NCI-H69 (cell line): ENCODE measurements around the gene FBLIM1.

Source experiments
- DNase-seq: peaks from one replicate; lab custom pipeline; 2025; lab: John Stamatoyannopoulos, UW

The FBLIM1 gene

DNA sequence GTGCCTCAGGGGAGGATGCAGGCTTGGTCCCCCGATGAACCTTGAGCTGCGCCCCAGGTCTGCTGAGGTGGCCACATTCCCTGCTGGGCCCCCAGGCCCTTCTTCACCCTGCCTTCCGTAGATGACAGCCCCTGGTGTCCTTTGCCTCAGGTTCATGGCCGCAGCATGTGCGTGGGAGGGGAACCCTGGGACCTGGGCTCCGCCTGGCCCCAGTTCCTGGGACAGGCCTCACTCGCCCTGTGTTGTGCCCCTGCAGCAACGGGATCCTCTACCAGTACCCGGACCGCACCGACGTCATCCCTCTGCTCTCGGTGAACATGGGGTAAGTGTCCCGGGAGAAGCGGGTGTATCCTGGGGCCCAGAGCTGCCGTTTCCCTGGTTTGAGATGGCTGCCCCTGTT is 27.7 kb upstream of the FBLIM1 start:
- no peak for DNase-seq

DNA sequence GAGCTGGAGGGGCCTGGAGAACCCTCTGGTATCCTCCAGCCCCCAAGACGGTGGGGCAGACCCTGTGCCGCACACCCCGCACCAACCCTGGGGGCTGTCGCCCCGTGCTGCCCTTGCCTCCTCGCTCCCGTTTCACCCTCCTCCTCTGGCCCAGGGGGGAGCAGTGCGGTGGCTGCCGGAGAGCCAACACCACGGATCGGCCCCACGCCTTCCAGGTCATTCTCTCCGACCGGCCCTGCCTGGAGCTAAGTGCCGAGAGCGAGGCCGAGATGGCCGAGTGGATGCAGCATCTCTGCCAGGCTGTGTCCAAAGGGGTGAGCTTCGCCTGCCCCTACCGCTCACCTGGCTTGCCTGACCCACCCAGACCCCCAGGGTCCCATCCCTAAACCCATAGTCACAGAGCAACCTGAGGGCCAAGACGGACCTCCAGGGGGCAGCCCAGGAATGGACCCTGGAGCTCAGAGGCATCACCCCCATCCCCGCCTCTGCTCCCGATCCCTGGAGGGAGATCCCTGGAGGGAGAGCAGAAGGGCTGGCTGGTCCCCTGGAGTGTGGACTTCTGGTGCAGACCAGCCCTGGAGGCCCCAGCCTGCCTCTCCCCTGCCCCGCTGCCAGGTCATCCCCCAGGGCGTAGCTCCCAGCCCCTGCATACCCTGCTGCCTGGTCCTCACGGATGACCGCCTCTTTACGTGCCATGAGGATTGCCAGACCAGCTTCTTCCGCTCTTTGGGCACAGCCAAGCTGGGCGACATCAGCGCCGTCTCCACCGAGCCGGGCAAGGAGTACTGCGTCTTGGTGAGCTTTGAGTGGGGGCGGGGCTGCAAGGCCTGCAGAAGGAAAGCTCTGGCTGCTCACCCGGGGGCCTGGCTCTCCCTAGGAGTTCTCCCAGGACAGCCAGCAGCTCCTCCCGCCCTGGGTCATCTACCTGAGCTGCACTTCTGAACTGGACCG is 26.6 kb upstream of the FBLIM1 start:
- no peak for DNase-seq

DNA sequence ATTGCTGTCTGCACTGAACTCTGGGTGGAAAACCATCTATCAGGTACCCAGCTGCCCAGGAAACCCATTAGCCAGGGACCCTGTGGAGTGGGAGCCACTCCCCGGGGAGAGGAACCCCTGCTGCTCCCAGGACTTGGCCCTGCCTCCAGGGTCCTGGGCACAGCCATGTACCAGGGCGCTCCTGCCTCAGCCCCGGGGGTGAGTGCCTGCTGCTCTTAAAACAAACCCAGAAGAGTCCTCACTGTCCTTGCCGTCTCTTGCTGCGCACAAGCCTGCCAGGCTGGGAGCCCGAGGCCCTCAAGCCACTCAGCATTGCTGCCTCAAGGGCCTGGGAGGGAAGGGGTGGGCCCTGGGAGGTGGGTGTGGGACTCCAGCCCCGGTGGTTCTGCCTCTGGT is 25.9 kb upstream of the FBLIM1 start:
- DNase-seq: peak; percentile 34

DNA sequence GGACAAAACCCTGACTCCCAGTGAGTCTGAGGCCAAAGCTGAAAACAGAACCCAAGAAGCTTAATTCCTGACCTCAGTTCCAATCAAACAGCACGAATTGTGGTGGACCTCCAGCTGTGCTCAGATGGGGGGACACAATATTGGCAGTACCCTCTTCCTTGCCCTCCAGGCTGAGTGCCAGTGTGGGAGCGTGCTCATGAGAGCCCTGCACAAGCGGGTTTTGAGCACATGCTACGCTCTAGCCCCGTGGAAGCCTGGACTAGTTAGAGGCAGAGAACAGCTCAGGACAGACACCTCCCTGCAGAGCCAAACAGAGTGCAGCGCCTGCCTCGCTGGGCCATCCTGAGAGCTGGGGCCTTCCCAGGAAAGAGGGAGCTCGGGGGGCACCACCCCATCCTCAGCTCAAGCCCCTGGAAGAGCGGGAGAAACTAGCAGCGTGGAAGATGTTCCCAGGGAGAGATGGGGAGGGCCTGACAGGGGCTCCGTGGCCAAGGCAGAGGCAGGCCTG is 25.3 kb upstream of the FBLIM1 start:
- DNase-seq: no peak

DNA sequence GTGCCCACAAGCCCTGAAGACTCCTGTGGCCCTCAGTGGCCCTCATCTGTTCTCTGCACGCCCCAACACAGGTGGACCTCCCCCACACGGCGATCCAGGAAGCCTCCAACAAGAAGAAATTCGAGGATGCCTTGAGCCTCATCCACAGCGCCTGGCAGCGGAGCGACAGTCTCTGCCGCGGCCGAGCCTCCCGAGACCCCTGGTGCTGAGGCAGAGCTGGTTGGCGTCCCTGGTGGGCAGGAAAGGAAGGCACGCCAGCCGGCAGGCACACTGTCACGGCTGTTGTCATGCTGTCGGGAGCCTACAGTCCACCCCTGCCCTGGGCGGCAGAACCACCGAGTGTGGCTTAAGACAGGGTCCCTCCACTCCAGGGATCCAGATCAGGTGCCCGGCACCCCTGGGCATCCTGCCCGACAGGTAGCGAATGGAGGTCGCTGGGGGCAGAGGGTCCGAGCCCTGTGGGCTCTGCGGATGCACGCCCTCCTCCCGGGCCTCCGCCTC is 24.8 kb upstream of the FBLIM1 start:
- DNase-seq: no peak

DNA sequence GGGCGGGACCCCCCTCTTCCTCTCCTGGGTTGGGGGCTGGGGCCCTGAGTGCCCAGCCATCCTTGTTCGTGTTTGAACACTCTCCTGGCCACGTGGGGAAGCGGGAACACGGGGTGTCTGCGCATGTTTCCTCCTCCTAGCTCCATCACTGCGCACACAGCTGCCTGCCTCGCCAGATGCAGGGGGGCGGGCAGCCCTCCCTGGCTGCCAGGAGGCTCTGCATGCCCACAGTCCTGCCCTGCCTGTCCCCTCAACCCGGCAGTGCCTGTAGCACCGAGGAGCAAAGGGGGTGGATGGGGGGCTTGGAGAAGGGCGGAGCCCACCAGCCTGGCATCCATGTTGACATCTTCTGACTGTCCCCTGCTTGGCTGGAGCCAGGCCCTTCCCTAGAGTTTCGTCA is 24.3 kb upstream of the FBLIM1 start:
- DNase-seq: no peak

DNA sequence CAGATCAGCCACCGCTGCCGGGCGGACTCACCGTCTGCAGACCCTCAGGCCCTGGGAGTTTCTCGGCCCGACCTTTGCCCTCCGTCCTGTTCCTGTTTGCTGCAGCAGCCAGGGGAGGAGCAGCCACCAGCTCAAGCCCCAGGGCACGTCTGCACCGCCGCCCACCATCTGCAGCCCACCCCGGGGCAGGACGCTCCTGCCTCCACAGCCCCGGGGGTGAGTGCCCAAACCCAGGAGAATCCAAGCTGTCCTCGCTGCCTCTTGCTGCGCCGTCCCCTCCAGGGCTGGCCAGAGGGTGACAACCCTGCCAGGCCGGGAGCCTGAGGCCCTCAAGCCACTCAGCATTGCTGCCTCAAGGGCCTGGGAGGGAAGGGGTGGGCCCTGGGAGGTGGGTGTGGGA is 23.7 kb upstream of the FBLIM1 start:
- DNase-seq: no peak

DNA sequence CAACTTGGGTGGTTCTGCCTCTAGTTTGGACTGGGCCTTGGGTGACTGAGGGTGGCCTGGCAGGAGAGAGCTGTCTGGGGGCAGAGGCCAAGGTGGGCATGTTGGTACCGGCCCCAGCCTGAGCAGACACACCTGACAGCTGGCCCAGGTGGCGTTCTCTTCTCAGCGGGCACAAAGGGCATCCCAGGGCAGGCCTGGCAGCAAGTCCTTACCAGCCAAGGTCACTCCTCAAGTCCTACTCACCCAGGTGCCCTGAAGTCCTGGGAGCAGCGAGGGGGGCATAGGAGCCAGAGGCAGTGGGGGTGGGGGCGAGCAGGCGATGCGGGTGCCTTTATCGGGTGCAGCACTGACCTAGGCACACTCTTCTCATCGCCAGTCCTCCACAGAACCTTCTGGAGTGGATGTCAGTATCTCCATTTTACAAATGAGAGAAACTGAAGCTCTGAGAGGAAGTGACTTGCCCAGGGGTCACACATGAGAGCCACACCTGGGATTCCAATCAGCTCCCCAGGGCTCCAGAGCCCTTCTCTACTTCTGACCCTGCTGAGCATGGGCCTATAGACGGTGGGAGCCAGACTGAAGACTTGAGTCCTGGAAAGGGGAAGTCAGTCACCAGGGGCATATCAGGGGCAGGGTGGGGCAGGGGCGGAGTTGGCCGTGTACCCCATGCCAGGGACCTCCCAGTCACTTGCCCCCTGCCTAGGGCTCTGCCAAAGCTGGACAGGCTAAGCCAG is 23.1 kb upstream of the FBLIM1 start:
- DNase-seq: no peak

DNA sequence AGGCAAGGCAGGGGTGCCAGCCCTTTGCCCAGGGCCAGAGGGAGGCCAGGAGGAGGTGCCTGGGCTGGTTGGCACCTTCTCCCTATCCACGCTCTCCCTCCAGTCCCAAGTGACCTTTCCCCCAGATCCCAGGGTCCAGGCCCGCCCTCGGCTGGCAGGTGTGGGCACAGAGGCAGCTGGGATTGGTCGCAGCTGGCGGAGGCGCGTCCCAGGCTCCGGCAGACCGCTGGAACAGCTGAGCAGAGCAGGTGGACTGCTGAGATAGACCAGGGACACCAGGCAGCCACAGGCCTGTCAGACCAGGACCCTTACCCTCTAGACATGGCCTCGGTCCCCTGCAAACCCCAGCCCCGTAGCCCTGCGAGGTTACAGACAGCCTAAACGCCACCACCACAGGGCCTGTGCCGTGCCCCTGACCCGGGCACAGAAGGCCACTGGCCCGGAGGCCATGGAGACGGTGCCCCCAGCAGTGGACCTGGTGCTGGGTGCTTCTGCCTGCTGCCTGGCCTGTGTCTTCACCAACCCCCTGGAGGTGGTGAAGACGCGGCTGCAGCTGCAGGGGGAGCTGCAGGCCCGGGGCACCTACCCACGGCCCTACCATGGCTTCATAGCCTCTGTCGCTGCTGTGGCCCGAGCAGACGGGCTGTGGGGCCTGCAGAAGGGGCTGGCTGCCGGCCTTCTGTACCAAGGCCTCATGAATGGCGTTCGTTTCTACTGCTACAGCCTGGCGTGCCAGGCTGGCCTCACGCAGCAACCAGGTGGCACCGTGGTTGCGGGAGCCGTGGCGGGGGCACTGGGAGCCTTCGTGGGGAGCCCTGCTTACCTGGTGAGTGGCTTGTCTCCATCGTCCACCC is 22.3 kb upstream of the FBLIM1 start, which contains the start of gene SLC25A34:
SLC25A34 (plus strand) TSS at position 221 of the 854 bp plus-strand sequence; CDS start at position 449, 228 bp downstream.
- DNase-seq: peak; percentile 17

DNA sequence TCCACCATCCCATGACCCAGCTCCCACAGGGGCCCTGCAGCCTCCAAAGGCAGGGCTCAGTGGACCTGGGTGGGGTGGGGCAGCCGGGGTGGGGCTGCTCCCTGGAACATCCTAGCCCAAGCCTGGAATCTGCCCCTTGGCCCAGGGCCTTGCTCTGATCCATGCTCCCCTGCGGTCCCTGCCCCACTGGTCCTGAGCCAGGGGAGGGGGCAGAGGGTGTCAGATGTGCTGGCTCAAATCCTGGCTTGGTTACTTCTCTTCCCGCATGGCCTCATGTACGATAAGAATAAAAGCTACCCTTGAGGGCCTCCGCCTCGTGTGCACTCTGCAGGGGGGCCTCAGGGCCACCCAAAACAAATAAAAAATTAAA is 21.7 kb upstream of the FBLIM1 start:
- no peak for DNase-seq

DNA sequence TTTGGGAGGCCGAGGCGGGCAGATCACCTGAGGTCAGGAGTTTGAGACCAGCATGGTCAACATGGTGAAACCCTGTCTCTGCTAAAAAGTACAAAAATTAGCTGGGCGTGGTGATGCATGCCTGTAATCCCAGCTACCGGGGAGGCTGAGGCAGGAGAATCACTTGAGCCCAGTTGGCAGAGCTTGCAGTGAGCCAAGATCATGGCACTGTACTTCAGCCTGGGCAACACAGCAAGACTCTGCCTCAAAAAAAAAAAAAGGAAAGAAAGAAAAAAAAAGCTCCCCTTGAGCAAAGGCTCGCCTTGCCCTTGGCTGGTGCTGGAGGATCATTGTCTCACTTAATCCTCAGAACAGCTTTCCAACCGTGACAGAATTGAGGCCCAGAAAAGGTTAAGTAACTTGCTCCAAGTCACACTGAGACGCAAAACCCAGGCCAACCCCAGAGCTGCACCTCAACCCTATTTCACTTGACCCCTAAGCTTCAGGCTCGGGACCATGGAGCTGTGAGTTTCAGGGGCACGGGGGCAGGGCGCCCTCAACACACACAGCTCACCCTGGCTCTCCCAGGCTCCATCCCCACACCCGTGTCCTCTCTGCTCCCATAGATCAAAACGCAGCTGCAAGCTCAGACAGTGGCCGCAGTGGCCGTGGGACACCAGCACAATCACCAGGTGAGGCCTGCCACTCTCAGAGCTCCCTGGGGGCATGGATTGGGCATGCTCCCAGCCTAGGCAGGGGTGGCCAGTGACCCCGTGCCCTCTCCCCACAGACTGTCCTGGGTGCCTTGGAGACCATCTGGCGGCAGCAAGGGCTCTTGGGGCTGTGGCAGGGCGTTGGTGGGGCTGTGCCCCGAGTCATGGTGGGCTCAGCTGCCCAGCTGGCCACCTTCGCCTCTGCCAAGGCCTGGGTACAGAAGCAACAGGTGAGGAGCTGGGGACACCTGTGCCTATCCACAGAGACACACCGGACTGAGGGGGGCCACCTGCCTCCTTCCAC is 21.0 kb upstream of the FBLIM1 start:
- no peak for DNase-seq

DNA sequence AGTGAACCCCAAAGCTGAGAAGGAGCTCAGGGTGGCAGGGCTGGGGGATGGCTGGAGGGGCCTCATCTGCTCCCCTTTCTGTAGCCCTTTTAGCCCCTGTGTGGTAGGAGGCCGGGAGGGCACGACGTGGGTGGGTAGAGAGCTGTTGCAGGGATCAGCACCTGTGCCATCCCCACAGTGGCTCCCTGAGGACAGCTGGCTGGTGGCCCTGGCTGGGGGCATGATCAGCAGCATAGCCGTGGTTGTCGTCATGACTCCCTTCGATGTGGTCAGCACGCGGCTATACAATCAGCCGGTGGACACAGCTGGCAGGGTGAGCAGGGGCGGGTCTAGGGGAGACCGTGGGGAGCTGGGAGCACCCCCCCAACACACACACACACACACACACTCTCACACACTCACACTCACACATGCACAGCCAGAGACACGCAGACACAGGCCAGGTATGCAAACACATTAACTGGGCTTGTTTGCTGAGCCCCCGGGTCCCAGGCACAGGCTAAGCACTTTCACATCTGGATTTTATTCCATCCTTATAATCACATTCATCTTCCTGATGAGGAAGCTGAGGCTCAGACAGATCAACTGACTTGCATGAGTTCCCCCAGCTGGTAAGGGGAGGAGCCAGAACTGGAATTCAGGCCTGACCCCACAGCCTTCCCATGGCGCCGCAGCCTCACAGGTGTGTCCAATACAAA is 20.0 kb upstream of the FBLIM1 start:
- peak; percentile 52 for DNase-seq

DNA sequence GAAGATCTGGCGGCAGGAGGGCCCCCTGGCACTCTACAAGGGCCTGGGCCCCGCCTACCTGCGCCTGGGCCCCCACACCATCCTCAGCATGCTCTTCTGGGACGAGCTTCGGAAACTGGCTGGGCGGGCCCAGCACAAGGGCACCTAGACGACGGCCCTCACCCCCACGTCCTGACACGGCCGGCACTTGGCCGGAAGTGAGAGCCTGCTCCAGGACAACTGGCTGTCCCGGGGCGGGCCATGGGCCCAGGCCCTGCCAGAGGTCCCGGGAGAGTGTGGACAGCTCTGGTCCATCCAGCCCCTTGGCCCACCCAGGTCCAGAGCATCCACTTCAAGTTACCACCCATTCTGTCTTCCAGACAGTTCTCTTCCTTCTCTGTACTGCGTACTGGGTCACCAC is 19.3 kb upstream of the FBLIM1 start:
- DNase-seq: no peak

DNA sequence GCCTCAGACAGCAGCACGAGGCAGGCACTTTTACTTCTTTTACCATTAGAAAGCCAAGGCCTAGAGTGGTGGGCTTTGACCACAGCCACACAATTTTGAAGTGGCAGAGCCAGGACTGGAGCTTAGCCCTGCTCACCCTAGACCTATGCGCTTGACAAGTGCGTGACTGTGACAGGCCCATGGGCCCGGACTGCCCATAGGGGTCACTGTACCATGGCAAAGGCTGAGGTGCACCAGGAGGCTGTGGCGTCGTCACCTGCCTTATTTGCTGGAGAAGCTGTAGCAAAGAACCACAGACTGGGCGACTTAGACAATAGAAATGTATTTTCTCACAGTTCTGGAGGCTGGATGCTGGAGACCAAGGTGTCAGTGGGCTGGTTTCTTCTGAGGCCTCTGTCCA is 18.9 kb upstream of the FBLIM1 start:
- no peak for DNase-seq

DNA sequence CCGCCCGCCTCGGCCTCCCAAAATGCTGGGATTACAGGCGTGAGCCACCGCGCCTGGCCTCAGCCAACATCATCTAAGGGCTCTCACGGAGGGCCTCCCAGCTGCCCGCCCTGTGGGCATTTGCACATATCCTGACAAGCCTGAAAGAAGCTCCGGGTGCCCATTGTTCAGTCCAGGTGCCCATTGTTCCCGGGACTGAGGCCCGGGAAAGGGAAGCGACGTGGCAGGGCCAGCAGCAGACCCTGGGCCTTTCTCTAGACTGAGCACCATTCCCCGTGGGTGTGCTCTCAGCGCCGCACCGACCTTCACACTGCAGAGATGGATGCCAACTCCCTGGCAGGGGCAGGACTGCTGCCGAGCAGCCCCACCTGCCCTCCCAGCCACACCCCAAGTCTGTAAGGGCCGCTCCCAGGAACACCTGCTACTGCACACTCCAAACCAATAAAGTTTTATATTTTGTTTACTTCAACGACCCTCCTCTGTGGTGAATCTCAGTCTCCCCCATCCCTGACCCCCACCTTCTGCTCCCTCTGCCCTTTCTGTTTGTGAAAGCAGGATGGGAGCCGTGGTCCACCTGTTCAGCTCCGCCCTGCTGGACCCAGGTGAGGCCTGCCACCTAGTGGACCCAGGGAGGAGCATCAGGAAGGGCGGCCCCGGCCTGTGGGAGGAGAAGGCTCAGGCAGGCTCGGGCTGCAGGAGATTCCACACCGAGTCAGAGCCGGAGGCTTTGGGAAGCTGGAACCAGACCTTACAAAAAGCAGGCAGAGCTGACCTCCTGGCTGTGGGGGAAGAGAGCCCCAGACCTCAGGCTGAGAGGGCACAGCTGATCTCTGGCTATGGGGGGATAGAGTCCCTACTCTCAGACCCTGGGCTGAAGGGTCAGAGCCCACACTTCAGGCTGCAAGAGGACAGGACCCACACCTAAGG is 17.4 kb upstream of the FBLIM1 start:
- DNase-seq: peak; percentile 85

DNA sequence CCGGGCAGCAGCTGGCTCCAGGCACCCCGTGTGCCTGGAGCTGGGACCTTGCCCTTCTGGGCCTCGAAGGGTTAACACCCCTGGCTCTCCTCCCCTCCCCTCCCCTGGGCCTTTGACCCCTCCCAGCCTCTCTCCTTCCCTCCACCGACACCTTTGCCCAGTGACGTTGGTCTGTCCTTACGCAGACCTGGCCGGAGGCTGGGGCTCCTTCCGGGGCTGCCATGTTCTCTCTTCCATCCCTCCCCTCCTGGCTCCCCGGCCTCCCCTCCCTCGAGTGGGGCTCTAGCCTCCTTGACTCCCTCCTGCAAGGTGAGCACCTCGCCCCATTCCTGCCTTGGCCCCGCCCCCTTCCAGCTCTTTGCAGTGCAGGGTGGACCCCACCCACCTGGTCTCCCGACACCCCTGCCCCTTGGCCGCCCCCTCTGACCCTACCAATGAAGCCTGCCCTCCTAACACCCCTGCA is 16.2 kb upstream of the FBLIM1 start, which contains the start of gene TMEM82:
TMEM82 (plus strand) TSS at position 161 of the 463 bp plus-strand sequence; CDS start at position 222, 61 bp downstream.
- no peak for DNase-seq

DNA sequence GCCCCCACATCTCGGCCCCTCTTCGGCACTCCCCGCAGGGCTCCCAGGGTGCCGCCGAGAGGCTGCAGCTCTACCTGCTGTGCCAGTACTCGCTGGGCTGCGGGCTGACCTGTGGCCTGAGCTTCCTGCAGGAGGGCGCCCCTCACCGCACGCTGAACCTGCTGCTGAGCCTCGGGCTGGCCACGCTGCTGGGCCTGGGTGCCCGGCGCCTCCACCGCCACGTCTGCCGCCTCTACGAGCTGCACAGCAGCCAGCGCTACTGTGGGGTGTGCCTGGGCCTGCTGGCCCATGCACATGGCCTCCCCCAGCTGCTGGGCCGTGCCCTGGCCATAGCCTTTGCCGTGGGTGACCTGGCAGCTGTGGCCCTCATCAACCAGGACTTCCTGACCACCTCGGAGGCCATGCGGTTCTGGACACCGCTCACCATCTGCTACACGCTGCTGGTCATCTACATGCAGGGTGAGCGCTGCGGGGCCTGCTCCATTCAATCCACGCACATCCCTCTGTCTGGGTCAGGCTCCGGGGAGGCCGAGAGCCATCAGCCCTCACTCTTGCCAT is 14.4 kb upstream of the FBLIM1 start:
- no peak for DNase-seq

DNA sequence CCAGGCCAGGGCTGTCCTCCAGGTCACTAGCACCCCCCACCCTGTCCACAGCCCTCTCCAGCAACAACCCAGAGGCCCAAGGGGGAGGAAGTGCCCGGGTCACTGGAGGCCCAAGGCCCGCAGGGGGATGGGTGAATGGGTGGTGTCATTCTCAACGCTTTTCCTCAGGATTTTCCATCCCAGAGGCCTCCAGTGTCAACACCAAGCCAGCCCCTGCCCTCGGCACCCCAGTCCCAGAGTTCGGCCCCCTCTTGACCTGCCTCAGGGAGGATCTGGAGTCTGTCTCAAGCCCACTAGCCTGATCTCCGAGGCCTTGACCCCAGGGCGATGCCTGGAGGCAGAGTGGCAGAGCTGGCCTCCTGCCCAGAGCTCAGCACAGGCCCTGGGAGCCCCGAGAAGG is 11.2 kb upstream of the FBLIM1 start:
- no peak for DNase-seq
